OCI-LY1 (cell line): ENCODE measurements around the gene GBF1.
"Not testable (repeated sequence)": the region's sequence is repeated elsewhere in the genome, so short reads cannot be mapped to it uniquely, and the experiment has no call there.

Experiments used
- H2AFZ ChIP-seq: fragments of 200-600 bp; sonication (generic), shearing (Covaris generic); 2 replicates; pipeline ENCODE4 v1.6.0; 2014; ENCODE audit warnings: antibody characterized with exemption, mild to moderate bottlenecking, low read length
- H3F3A ChIP-seq: fragments of 200-600 bp; sonication (generic), shearing (Covaris generic); 2 replicates; pipeline ENCODE4 v1.6.0; 2014; ENCODE audit warnings: mild to moderate bottlenecking, antibody characterized with exemption, low read length, moderate library complexity; ENCODE audit not compliant: insufficient read depth
- H3K27ac ChIP-seq: fragments of 200-600 bp; sonication (generic); 2 replicates; pipeline ENCODE4 v1.5.1; 2014; ENCODE audit warnings: low read length, mixed run types, mild to moderate bottlenecking, low read depth; ENCODE audit not compliant: poor library complexity, severe bottlenecking
- H3K27me3 ChIP-seq: fragments of 200-600 bp; sonication (generic); 2 replicates; pipeline ENCODE4 v1.6.0; 2014; ENCODE audit warnings: antibody characterized with exemption, mild to moderate bottlenecking, low read length, moderate library complexity; ENCODE audit not compliant: insufficient read depth
- H3K36me3 ChIP-seq: fragments of 200-600 bp; sonication (generic); 2 replicates; pipeline ENCODE4 v1.6.1; 2014; ENCODE audit warnings: mild to moderate bottlenecking, antibody characterized with exemption, low read length, moderate library complexity, mixed read lengths; ENCODE audit not compliant: insufficient read depth
- H3K4me1 ChIP-seq: fragments of 200-600 bp; sonication (generic); 2 replicates; pipeline ENCODE4 v1.5.1; 2014; ENCODE audit warnings: mild to moderate bottlenecking, low read length, moderate library complexity; ENCODE audit not compliant: insufficient read depth, severe bottlenecking
- H3K4me2 ChIP-seq: fragments of 200-600 bp; sonication (generic), shearing (Covaris generic); 2 replicates; pipeline ENCODE4 v1.6.1; 2014; ENCODE audit warnings: low read length
- H3K4me3 ChIP-seq: fragments of 200-600 bp; sonication (generic); 2 replicates; pipeline ENCODE4 v1.5.1; 2014; ENCODE audit warnings: low read length, low read depth, mild to moderate bottlenecking, mixed read lengths; ENCODE audit not compliant: poor library complexity, severe bottlenecking
- H3K79me2 ChIP-seq: fragments of 200-600 bp; shearing (Covaris generic); 2 replicates; pipeline ENCODE4 v1.6.1; 2016; ENCODE audit warnings: mixed run types, low read length, mixed read lengths; ENCODE audit not compliant: insufficient read depth
- H3K9ac ChIP-seq: fragments of 200-600 bp; sonication (generic), shearing (Covaris generic); 2 replicates; pipeline ENCODE4 v1.6.1; 2014; ENCODE audit warnings: mild to moderate bottlenecking, low read length, mixed read lengths
- H3K9me2 ChIP-seq: fragments of 200-600 bp; sonication (generic), shearing (Covaris generic); 2 replicates; pipeline ENCODE4 v1.6.1; 2014; ENCODE audit warnings: low read depth, mild to moderate bottlenecking, low read length, mixed read lengths
- H3K9me3 ChIP-seq: fragments of 200-600 bp; shearing (Covaris generic); 2 replicates; pipeline ENCODE4 v1.6.1; 2014; ENCODE audit warnings: low read length, mixed read lengths
- H4K20me1 ChIP-seq: fragments of 200-600 bp; sonication (generic), shearing (Covaris generic); 2 replicates; pipeline ENCODE4 v1.6.0; 2016; ENCODE audit warnings: mild to moderate bottlenecking, low read length; ENCODE audit not compliant: insufficient read depth
- CTCF ChIP-seq: fragments of 200-600 bp; sonication (generic), shearing (Covaris generic); IDR thresholded peaks from 2 replicates; pipeline ENCODE4 v1.5.1; 2017; ENCODE audit warnings: mild to moderate bottlenecking, antibody characterized with exemption, low read length, moderate library complexity, mixed read lengths
- EZH2 ChIP-seq: fragments of 200-600 bp; sonication (generic), shearing (Covaris generic); IDR thresholded peaks from 2 replicates; pipeline ENCODE4 v1.8.0; 2017; ENCODE audit warnings: borderline replicate concordance, mixed run types, mild to moderate bottlenecking, antibody characterized with exemption, low read length, moderate library complexity, mixed read lengths

GBF1 gene

GRCh38 chr10:102306006-102306405 is 60.7 kb downstream of the GBF1 start:
- Histone ChIP-seq H3K9ac (no peak overlapping the region), H3K36me3 (no peaks in the 10 kb centered on the region), H4K20me1 (no peaks in the 10 kb centered on the region), H3K9me3 (no peaks in the 10 kb centered on the region), H3K4me1 (no peaks in the 10 kb centered on the region), H3K4me3 (no peak overlapping the region), H3K9me2 (no peaks in the 10 kb centered on the region), H3K79me2 (0 out of 2 replicates have a peak, but pooled peaks cover 4% of the 10 kb centered on the region), H2AFZ (no peak overlapping the region), H3K27me3 (no peaks in the 10 kb centered on the region), H3K27ac (no peak overlapping the region), H3K4me2 (no peak overlapping the region), H3F3A (no peaks in the 10 kb centered on the region)
- TF ChIP-seq EZH2, result no peak
- no peak for TF ChIP-seq CTCF

DNA sequence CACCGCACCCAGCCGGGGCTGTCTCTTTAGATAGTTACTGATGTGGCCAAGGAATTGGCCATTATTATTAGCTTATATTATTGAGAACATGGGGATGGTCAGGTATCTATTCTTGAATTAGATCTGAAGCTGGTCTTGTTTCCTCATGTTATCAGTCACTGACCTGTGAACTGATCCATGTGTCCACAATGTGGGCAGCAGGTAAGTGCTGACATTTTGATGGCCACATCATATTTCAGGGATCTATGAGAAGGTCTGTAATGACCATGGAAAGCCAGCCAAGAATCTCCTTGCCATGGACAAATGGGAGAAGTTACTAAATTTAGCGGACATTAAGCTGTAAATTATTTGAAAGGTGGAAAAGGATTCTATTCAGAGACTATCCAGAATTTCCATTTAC is 61.4 kb downstream of the GBF1 start:
- no peaks in the 10 kb centered on the region for H3K9me3 ChIP-seq
- H3K27me3 ChIP-seq, result no peaks in the 10 kb centered on the region
- no peaks in the 10 kb centered on the region for H3F3A ChIP-seq
- H3K79me2 ChIP-seq, result 0 out of 2 replicates have a peak, but pooled peaks cover 4% of the 10 kb centered on the region
- no peak overlapping the region for H2AFZ ChIP-seq
- H3K27ac ChIP-seq, result no peak overlapping the region
- no peaks in the 10 kb centered on the region for H3K36me3 ChIP-seq
- no peaks in the 10 kb centered on the region for H4K20me1 ChIP-seq
- H3K9me2 ChIP-seq, result no peaks in the 10 kb centered on the region
- H3K4me3 ChIP-seq, result no peak overlapping the region
- no peaks in the 10 kb centered on the region for H3K4me1 ChIP-seq
- no peak overlapping the region for H3K4me2 ChIP-seq
- H3K9ac ChIP-seq, result no peak overlapping the region
- TF ChIP-seq EZH2, result no peak
- no peak for TF ChIP-seq CTCF

DNA sequence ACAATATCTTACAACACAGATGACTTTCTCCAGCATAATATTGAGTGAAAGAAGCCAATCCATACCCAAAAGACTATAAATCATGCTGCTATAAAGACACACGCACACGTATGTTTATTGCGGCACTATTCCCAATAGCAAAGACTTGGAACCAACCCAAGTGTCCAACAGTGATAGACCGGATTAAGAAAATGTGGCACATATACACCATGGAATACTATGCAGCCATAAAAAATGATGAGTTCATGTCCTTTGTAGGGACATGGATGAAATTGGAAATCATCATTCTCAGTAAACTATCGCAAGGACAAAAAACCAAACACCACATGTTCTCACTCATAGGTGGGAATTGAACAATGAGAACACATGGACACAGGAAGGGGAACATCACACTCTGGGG is 63.0 kb downstream of the GBF1 start:
- H3K79me2 ChIP-seq, H3K27me3 ChIP-seq: not testable (repeated sequence)

GRCh38 chr10:102309236-102309635 is 63.9 kb downstream of the GBF1 start:
- Histone ChIP-seq H3K9me2 (no peaks in the 10 kb centered on the region), H2AFZ (no peak overlapping the region), H3K27ac (no peak overlapping the region), H3K36me3 (no peaks in the 10 kb centered on the region), H3K4me3 (no peak overlapping the region), H3K27me3 (no peaks in the 10 kb centered on the region), H3K9ac (no peak overlapping the region), H4K20me1 (no peaks in the 10 kb centered on the region), H3K79me2 (0 out of 2 replicates have a peak, but pooled peaks cover 4% of the 10 kb centered on the region), H3K9me3 (no peaks in the 10 kb centered on the region), H3F3A (no peaks in the 10 kb centered on the region), H3K4me1 (no peaks in the 10 kb centered on the region), H3K4me2 (no peak overlapping the region)
- TF ChIP-seq EZH2, result no peak
- TF ChIP-seq CTCF, result no peak

More for the DNA sequence above, 63.0 kb downstream of the GBF1 start:
- H3K9ac ChIP-seq, H3K36me3 ChIP-seq, H3K9me2 ChIP-seq, H4K20me1 ChIP-seq, H3K9me3 ChIP-seq, H3K27ac ChIP-seq, H2AFZ ChIP-seq, H3F3A ChIP-seq, H3K4me1 ChIP-seq, H3K4me3 ChIP-seq, H3K4me2 ChIP-seq: not testable (repeated sequence)
